Type B pancreatic cell (in vitro differentiated cells): ENCODE measurements around the gene TSPAN5. TPM values are rescaled to one million over a fixed set of nuclear protein-coding genes. Genes with fewer than 3 reads are reported as not detected.

Experiments used
- DNase-seq: peaks from one replicate; pipeline ENCODE4 v3.0.0; 2021; ENCODE audit warnings: mixed read lengths; ENCODE audit not compliant: unreplicated experiment; ENCODE audit errors: extremely low spot score
- H3K27ac Mint-ChIP-seq: 2 replicates; pipeline ENCODE4 v1.8.0; 2021; ENCODE audit warnings: mild to moderate bottlenecking, mixed read lengths
- H3K27me3 Mint-ChIP-seq: 2 replicates; pipeline ENCODE4 v1.8.0; 2021; ENCODE audit warnings: mixed read lengths
- H3K36me3 Mint-ChIP-seq: 2 replicates; pipeline ENCODE4 v1.8.0; 2021; ENCODE audit warnings: mixed read lengths
- H3K4me1 Mint-ChIP-seq: one replicate; pipeline ENCODE4 v1.8.0; 2021; ENCODE audit warnings: mixed read lengths; ENCODE audit not compliant: unreplicated experiment
- H3K4me3 Mint-ChIP-seq: 2 replicates; pipeline ENCODE4 v1.8.0; 2021; ENCODE audit warnings: mild to moderate bottlenecking, mixed read lengths
- H3K9me3 Mint-ChIP-seq: 2 replicates; pipeline ENCODE4 v1.8.0; 2021; ENCODE audit warnings: mixed read lengths
- CTCF ChIP-seq: fragments of 200-600 bp; sonication (generic); conservative IDR thresholded peaks from 2 replicates; pipeline ENCODE4 v1.5.0; 2021; ENCODE audit warnings: antibody characterized with exemption, mild to moderate bottlenecking
- total RNA-seq: library from RNA; stranded (reverse); gene quantifications from 2 replicates; pipeline ENCODE4 v1.2.1, GENCODE V29; 2021; ENCODE audit warnings: low replicate concordance

TSPAN5 gene
- total RNA-seq, 1 donor from 2014 or later: 26.9 TPM

GRCh38 chr4:98608356-98608755, 50.1 kb downstream of the TSPAN5 start:
- no peaks in the 10 kb centered on the region for H3K27me3 Mint-ChIP-seq
- no peak for TF ChIP-seq CTCF
- no peak overlapping the region for H3K4me3 Mint-ChIP-seq
- no peak for DNase-seq
- peaks cover 49% of the 10 kb centered on the region for H3K4me1 Mint-ChIP-seq
- peaks cover 6% of the 10 kb centered on the region for H3K9me3 Mint-ChIP-seq
- H3K36me3 Mint-ChIP-seq: no peaks in the 10 kb centered on the region
- peak overlapping the region; percentile 33 for H3K27ac Mint-ChIP-seq

GRCh38 chr4:98606894-98607293, 51.5 kb downstream of the TSPAN5 start:
- no peak overlapping the region for H3K4me3 Mint-ChIP-seq
- no peak for DNase-seq
- no peaks in the 10 kb centered on the region for H3K27me3 Mint-ChIP-seq
- peaks cover 13% of the 10 kb centered on the region for H3K9me3 Mint-ChIP-seq
- TF ChIP-seq CTCF: no peak
- peak overlapping the region; percentile 90 for H3K27ac Mint-ChIP-seq
- H3K4me1 Mint-ChIP-seq: peaks cover 37% of the 10 kb centered on the region
- H3K36me3 Mint-ChIP-seq: peaks cover under 1% of the 10 kb centered on the region

- TF ChIP-seq CTCF: no peak
- Mint-ChIP-seq H3K36me3 (peaks cover 9% of the 10 kb centered on the region), H3K4me1 (peaks cover 28% of the 10 kb centered on the region), H3K9me3 (peaks cover 27% of the 10 kb centered on the region), H3K27ac (peak overlapping the region; percentile 90), H3K4me3 (peak overlapping the region; percentile 56), H3K27me3 (no peaks in the 10 kb centered on the region)
- DNase-seq: no peak
Observed at GRCh38 chr4:98605216-98605615, 53.2 kb downstream of the TSPAN5 start.

- DNase-seq: no peak
- H3K4me3 Mint-ChIP-seq: no peak overlapping the region
- peaks cover 9% of the 10 kb centered on the region for H3K36me3 Mint-ChIP-seq
- peaks cover 27% of the 10 kb centered on the region for H3K9me3 Mint-ChIP-seq
- peak overlapping the region; percentile 77 for H3K27ac Mint-ChIP-seq
- TF ChIP-seq CTCF: no peak
- H3K27me3 Mint-ChIP-seq: no peaks in the 10 kb centered on the region
- peaks cover 26% of the 10 kb centered on the region for H3K4me1 Mint-ChIP-seq
Observed at GRCh38 chr4:98604723-98605122, 53.7 kb downstream of the TSPAN5 start.

GRCh38 chr4:98603683-98604521, 54.5 kb downstream of the TSPAN5 start:
- H3K4me1 Mint-ChIP-seq: peaks cover 25% of the 10 kb centered on the region
- no peaks in the 10 kb centered on the region for H3K27me3 Mint-ChIP-seq
- H3K36me3 Mint-ChIP-seq: peaks cover 9% of the 10 kb centered on the region
- peak overlapping the region; percentile 77 for H3K27ac Mint-ChIP-seq
- TF ChIP-seq CTCF: no peak
- peaks cover 27% of the 10 kb centered on the region for H3K9me3 Mint-ChIP-seq
- H3K4me3 Mint-ChIP-seq: no peak overlapping the region
- no peak for DNase-seq
